H1 (cell line): ENCODE results near the gene LYSET. TPM values are rescaled to one million over a fixed set of nuclear protein-coding genes. Genes with fewer than 3 reads are reported as not detected.

Experiments used
- CTCF ChIA-PET: fragments of 300-600 bp; sonication (Branson Sonifier 250); formaldehyde crosslinking; loops from one replicate; lab custom pipeline; 2021; ENCODE audit not compliant: partially characterized antibody; lab: Charles Lee
- POLR2A ChIA-PET: fragments of 300-600 bp; sonication (Branson Sonifier 250); formaldehyde crosslinking; loops from one replicate; lab custom pipeline; 2021; ENCODE audit warnings: inconsistent platforms; ENCODE audit not compliant: partially characterized antibody; lab: Charles Lee
- DNase-seq, 2 experiments: peaks; one replicate each; pipeline versions ENCODE4 v3.0.0 to v3.0.0-alpha.2; 2010 to 2022; ENCODE audit warnings: low spot score in 2 of 2, low read depth in 1 of 2, mixed read lengths in 1 of 2
- FAIRE-seq: peaks from 2 replicates; lab custom pipeline; 2011; peaks lifted over from hg19 to GRCh38; lab: Jason Lieb, UNC
- H2AFZ ChIP-seq: 2 replicates; pipeline ENCODE4 v1.8.1; 2012; ENCODE audit warnings: low read length, inconsistent platforms
- H2AK5ac ChIP-seq: 2 replicates; pipeline ENCODE4 v1.6.1; 2013; ENCODE audit warnings: low read depth, low read length
- H2BK120ac ChIP-seq: replicated peaks from 2 replicates; pipeline ENCODE3; 2013; ENCODE audit warnings: low read depth, low read length, inconsistent platforms
- H2BK12ac ChIP-seq: 2 replicates; pipeline ENCODE4 v1.6.1; 2013; ENCODE audit warnings: low read depth, low read length
- H2BK15ac ChIP-seq: 2 replicates; pipeline ENCODE4 v1.6.1; 2013; ENCODE audit warnings: low read length
- H2BK20ac ChIP-seq: 2 replicates; pipeline ENCODE4 v1.6.1; 2013; ENCODE audit warnings: low read length
- H2BK5ac ChIP-seq: 2 replicates; pipeline ENCODE4 v1.6.1; 2013; ENCODE audit warnings: low read depth, low read length
- H3K14ac ChIP-seq: 2 replicates; pipeline ENCODE4 v1.6.1; 2013; ENCODE audit warnings: inconsistent platforms; ENCODE audit not compliant: insufficient read length
- H3K18ac ChIP-seq: 2 replicates; pipeline ENCODE4 v1.6.1; 2013; ENCODE audit warnings: low read length; ENCODE audit errors: extremely low read depth
- H3K23ac ChIP-seq: 2 replicates; pipeline ENCODE4 v1.6.1; 2013; ENCODE audit warnings: inconsistent platforms; ENCODE audit not compliant: insufficient read length
- H3K23me2 ChIP-seq: 2 replicates; pipeline ENCODE4 v1.6.1; 2013; ENCODE audit warnings: low read depth, low read length
- H3K27ac ChIP-seq: 2 replicates; pipeline ENCODE4 v1.6.1; 2011; ENCODE audit warnings: low read depth, low read length, inconsistent platforms
- H3K27me3 ChIP-seq, 4 experiments: replicated peaks in 1 of 4; 1 replicate in 1 of 4; 2 replicates in 3 of 4; pipeline versions ENCODE4 v1.6.1 to v1.8.1; 2011 to 2013; ENCODE audit warnings: low read length in 3 of 4, mild to moderate bottlenecking in 3 of 4, inconsistent platforms in 2 of 4, mixed read lengths in 2 of 4, moderate library complexity in 1 of 4; ENCODE audit not compliant: control insufficient read depth in 3 of 4, insufficient read depth in 3 of 4; ENCODE audit errors: extremely low read depth in 1 of 4
- H3K36me3 ChIP-seq, 4 experiments: 2 replicates each; pipeline versions ENCODE4 v1.6.1 to v1.8.1; 2011 to 2013; ENCODE audit warnings: mild to moderate bottlenecking in 4 of 4, low read length in 3 of 4, moderate library complexity in 2 of 4, control low read depth in 1 of 4, inconsistent platforms in 1 of 4; ENCODE audit not compliant: insufficient read depth in 4 of 4, control insufficient read depth in 2 of 4
- H3K4ac ChIP-seq: replicated peaks from 2 replicates; pipeline ENCODE3; 2013; ENCODE audit warnings: low read length, low read depth, mixed read lengths, inconsistent platforms; ENCODE audit not compliant: insufficient read length
- H3K4me1 ChIP-seq, 4 experiments: replicated peaks in 1 of 4; 1 replicate in 1 of 4; 2 replicates in 3 of 4; pipeline versions ENCODE4 v1.6.1 to v1.8.1; 2011 to 2013; ENCODE audit warnings: low read length in 3 of 4, inconsistent platforms in 2 of 4, mixed read lengths in 1 of 4; ENCODE audit not compliant: insufficient read depth in 4 of 4, control insufficient read depth in 3 of 4
- H3K4me2 ChIP-seq, 2 experiments: 2 replicates each; pipeline versions ENCODE4 v1.6.1 to v1.8.1; 2011 to 2013; ENCODE audit warnings: low read depth in 2 of 2, low read length in 2 of 2, control low read depth in 1 of 2, inconsistent platforms in 1 of 2, mild to moderate bottlenecking in 1 of 2; ENCODE audit not compliant: insufficient read depth in 1 of 2
- H3K4me3 ChIP-seq, 4 experiments: fragments of 200-600, 300-600 bp in 1 of 4; sonication (generic), shearing (Covaris generic), sonication (Bioruptor Twin) in 1 of 4; 2 replicates each; pipeline versions ENCODE4 v1.5.1 to v1.8.1; 2011 to 2016; ENCODE audit warnings: low read length in 4 of 4, low read depth in 3 of 4, control low read depth in 2 of 4, inconsistent platforms in 2 of 4, mild to moderate bottlenecking in 2 of 4, mixed read lengths in 1 of 4, moderate library complexity in 1 of 4; ENCODE audit not compliant: insufficient read depth in 2 of 4; ENCODE audit errors: extremely low read depth in 1 of 4
- H3K56ac ChIP-seq: replicated peaks from 2 replicates; pipeline ENCODE3; 2013; ENCODE audit warnings: low read depth, mild to moderate bottlenecking, mixed read lengths, low read length, inconsistent platforms; ENCODE audit not compliant: insufficient read length
- H3K79me1 ChIP-seq: 2 replicates; pipeline ENCODE4 v1.6.1; 2013; ENCODE audit warnings: low read depth, low read length, control low read depth
- H3K79me2 ChIP-seq, 2 experiments: 2 replicates each; pipeline versions ENCODE4 v1.6.1 to v1.8.1; 2012 to 2013; ENCODE audit warnings: low read length in 2 of 2, mild to moderate bottlenecking in 2 of 2, inconsistent platforms in 1 of 2; ENCODE audit not compliant: insufficient read depth in 2 of 2, control insufficient read depth in 1 of 2
- H3K9ac ChIP-seq, 4 experiments: replicated peaks in 1 of 4; 1 replicate in 1 of 4; 2 replicates in 3 of 4; pipeline versions ENCODE4 v1.6.1 to v1.8.1; 2011 to 2013; ENCODE audit warnings: low read depth in 3 of 4, low read length in 3 of 4, control low read depth in 2 of 4, mild to moderate bottlenecking in 2 of 4, moderate library complexity in 2 of 4, inconsistent platforms in 1 of 4; ENCODE audit errors: extremely low read depth in 1 of 4
- H3K9me3 ChIP-seq, 2 experiments: 2 replicates each; pipeline versions ENCODE4 v1.6.1 to v1.8.1; 2012 to 2013; ENCODE audit warnings: mild to moderate bottlenecking in 2 of 2, moderate library complexity in 2 of 2, control low read depth in 1 of 2, inconsistent platforms in 1 of 2, low read depth in 1 of 2, low read length in 1 of 2, mixed read lengths in 1 of 2; ENCODE audit not compliant: insufficient read depth in 2 of 2
- H4K20me1 ChIP-seq, 2 experiments: replicated peaks in 1 of 2; 2 replicates each; pipeline versions ENCODE3 to v1.8.1; 2011 to 2013; ENCODE audit warnings: inconsistent platforms in 2 of 2, low read length in 2 of 2, mild to moderate bottlenecking in 1 of 2; ENCODE audit not compliant: insufficient read depth in 2 of 2, control insufficient read depth in 1 of 2
- H4K5ac ChIP-seq: 2 replicates; pipeline ENCODE4 v1.6.1; 2013; ENCODE audit warnings: low read length, low read depth, mixed read lengths, inconsistent platforms; ENCODE audit not compliant: insufficient read length
- H4K8ac ChIP-seq: 2 replicates; pipeline ENCODE4 v1.8.0; 2013; ENCODE audit warnings: mild to moderate bottlenecking, moderate library complexity, low read length, inconsistent platforms; ENCODE audit not compliant: insufficient read depth; ENCODE audit errors: extremely low read depth
- H4K91ac ChIP-seq: replicated peaks from 2 replicates; pipeline ENCODE3; 2013; ENCODE audit warnings: low read length, mixed read lengths, inconsistent platforms; ENCODE audit not compliant: insufficient read length
- CHD1 ChIP-seq: IDR thresholded peaks from 2 replicates; pipeline ENCODE4 v1.6.1; 2012; ENCODE audit warnings: low read depth, low read length, improper control_type of control experiment
- GTF2F1 ChIP-seq: IDR thresholded peaks from 2 replicates; pipeline ENCODE4 v1.6.1; 2012; ENCODE audit warnings: low read depth, low read length, improper control_type of control experiment, borderline replicate concordance
- HDAC2 ChIP-seq, 2 experiments: fragments of 300-600 bp in 1 of 2; sonication (generic) in 1 of 2; IDR thresholded peaks; 2 replicates each; pipeline ENCODE4 v1.6.1; 2011 to 2012; ENCODE audit warnings: low read depth in 2 of 2, low read length in 2 of 2, mild to moderate bottlenecking in 2 of 2, moderate library complexity in 2 of 2, borderline replicate concordance in 1 of 2, inconsistent platforms in 1 of 2
- KDM1A ChIP-seq: fragments of 200-600, 300-600 bp; sonication (generic); IDR thresholded peaks from 2 replicates; pipeline ENCODE4 v1.7.1; 2016; ENCODE audit warnings: mild to moderate bottlenecking, low read length, borderline replicate concordance
- POU5F1 ChIP-seq: IDR thresholded peaks from 2 replicates; pipeline ENCODE4 v1.6.1; 2011; ENCODE audit warnings: low read depth, mild to moderate bottlenecking, low read length, moderate library complexity
- WGBS, 2 experiments: shearing (Covaris generic) in 1 of 2; methylation state at CpG; one replicate each; pipeline versions ENCODE4 v1.1.6 to v1.1.7; 2013 to 2015; ENCODE audit warnings: low lambda C conversion rate in 2 of 2, mixed read lengths in 2 of 2, inconsistent platforms in 1 of 2, low coverage in 1 of 2, missing lambda C conversion rate in 1 of 2; ENCODE audit not compliant: insufficient replicate concordance in 2 of 2, insufficient coverage in 1 of 2, insufficient read length in 1 of 2; ENCODE audit errors: extremely low coverage in 1 of 2, missing lambda C conversion rate in 1 of 2; 5-methylcytosine and 5-hydroxymethylcytosine counted together
- long read RNA-seq, 2 experiments: library from RNA in 1 of 2; library from capped mRNA in 1 of 2; stranded (forward); transcript quantifications; one replicate each; pipeline ENCODE4 v2.0.0, GENCODE V29; 2021; ENCODE audit warnings: inconsistent platforms in 1 of 2
- polyA minus RNA-seq, 3 experiments: library from RNA; depleted of rRNA, polyadenylated mRNA; stranded (reverse); fragments of >200 nt; gene quantifications; 1 replicate in 2 of 3; 2 replicates in 1 of 3; pipeline ENCODE4 v1.2.3, GENCODE V29; 2011
- polyA plus RNA-seq, 7 experiments: library from polyadenylated mRNA; depleted of rRNA in 3 of 7; stranded (reverse) in 5 of 7; unstranded in 2 of 7; fragments of >200 nt in 5 of 7; fragments of 200-250 nt in 2 of 7; gene quantifications; 1 replicate in 5 of 7; 2 replicates in 1 of 7; 4 replicates in 1 of 7; pipeline versions ENCODE4 v1.2.1 to v1.2.3, GENCODE V29; 2011 to 2013; ENCODE audit warnings: missing spikeins in 2 of 7, mixed read lengths in 2 of 7
- total RNA-seq: library from RNA; stranded (reverse); fragmentation: NEBNext Ultra II Directional; extraction: Animal tissue kit (Norgen Biotek cat#: 25700); gene quantifications from 2 replicates; pipeline ENCODE4 v1.2.1, GENCODE V29; 2021

The LYSET gene, protein sequence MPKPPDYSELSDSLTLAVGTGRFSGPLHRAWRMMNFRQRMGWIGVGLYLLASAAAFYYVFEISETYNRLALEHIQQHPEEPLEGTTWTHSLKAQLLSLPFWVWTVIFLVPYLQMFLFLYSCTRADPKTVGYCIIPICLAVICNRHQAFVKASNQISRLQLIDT
- 26.9 and 27.5 TPM in 2 replicates for total RNA-seq
- 13.2 and 26.2 TPM in 2 replicates for polyA plus RNA-seq (2011; rRNA removed)
- polyA plus RNA-seq (2011; cell fraction: cytosol; rRNA removed) = 19.5 TPM
- polyA plus RNA-seq (2011; cell fraction: nucleus; rRNA removed) = 9.9 TPM
- 21.0 to 33.5 TPM (median 22.5 TPM) in 4 replicates for polyA plus RNA-seq (2012, experiment 1 of 2)
- 11.7 TPM for polyA plus RNA-seq (2012, experiment 2 of 2)
- 23.3 TPM for polyA plus RNA-seq (2013, experiment 1 of 2)
- polyA plus RNA-seq (2013, experiment 2 of 2) = 25.3 TPM
- 12.1 and 20.6 TPM in 2 replicates for polyA minus RNA-seq (2011; rRNA and poly(A)+ RNA removed)
- 3.7 TPM for polyA minus RNA-seq (2011; cell fraction: cytosol; rRNA and poly(A)+ RNA removed)
- polyA minus RNA-seq (2011; cell fraction: nucleus; rRNA and poly(A)+ RNA removed) = 12.9 TPM
- long read RNA-seq, experiment 1, transcript TMEM251-201 (2 exons, 909 nt) = minor isoform, 9 of 35 reads
- long read RNA-seq, experiment 1, transcript TMEM251-202 (2 exons, 1,303 nt) = major isoform, 19 of 35 reads
- long read RNA-seq, experiment 1, partial matches to known transcripts = 6 of 35 reads
- long read RNA-seq, experiment 1, other reads (novel, unspliced or antisense) = 1 of 35 reads
- long read RNA-seq, experiment 2, transcript TMEM251-201 (2 exons, 909 nt) = major isoform, 38 of 45 reads
- long read RNA-seq, experiment 2, partial matches to known transcripts = 5 of 45 reads
- long read RNA-seq, experiment 2, other reads (novel, unspliced or antisense) = 2 of 45 reads

DNA sequence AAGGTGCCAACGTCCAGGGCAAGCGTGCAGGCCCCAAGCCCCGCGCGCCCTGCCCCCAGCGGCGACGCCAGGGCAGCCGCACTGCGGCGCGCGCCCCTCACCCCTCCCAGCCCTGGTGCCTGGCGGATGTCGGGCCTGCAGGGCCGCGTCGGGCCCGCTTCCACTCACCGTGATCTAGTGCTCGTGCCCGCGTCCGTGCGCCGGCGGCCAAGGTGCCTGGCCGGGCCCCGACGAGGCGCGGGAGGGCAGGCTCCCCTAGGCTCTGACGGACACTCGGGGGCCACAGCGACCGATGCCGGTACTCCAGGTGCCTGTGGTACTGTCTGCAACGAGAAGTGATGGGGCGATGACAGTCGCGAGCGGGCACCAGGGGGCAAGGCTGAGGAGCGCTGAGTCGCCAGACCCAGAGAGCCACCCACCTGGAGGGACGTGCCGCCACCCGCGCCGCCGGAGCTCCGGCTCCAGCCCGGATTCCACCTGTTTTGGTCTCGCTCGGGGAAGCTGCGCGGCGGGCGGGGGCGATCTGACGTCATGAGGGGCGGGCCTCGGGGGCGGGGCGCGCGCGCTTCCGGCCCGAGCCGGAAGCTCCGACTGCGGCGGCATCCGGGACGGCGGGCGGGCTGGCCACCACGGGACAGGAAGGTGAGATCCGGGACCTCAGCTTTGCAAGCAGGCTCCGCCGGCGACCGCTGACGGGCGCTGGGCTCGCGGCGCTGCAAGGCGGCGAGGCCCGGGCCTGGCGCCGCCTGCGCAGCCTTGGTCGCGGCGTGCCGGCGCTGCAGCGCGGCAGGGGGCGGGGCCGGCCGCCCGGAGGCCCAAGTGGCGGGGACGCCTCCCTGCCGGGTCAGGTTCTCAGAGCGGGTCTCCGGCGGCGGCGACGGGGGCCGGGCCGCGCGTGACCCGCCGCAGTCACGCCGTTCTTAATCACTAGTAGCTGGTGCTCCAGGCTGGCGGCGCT, at the start of gene LYSET, which contains the start of gene MOAP1:
Gene LYSET, plus strand, starts transcription at position 927 of the 958 bp plus-strand sequence. CDS start 89 bp downstream, outside the sequence.
Gene MOAP1, minus strand, starts transcription at position 507 of the 958 bp plus-strand sequence. CDS start 655 bp downstream, outside the sequence.
- Histone ChIP-seq H3K14ac (no peak within 1 kb of the TSS), H3K4me3 (peak within 1 kb of the TSS; percentile 87 to 95 (median 94)), H3K36me3 (peaks cover 0 to 17% (median 0%) of the 10 kb centered on the region in 4 experiments; a peak in 3 of 8 replicates), H2AK5ac (no peak within 1 kb of the TSS), H3K9me3 (no peaks in the 10 kb centered on the region), H2BK120ac (no peak within 1 kb of the TSS), H3K27me3 (no peaks in the 10 kb centered on the region), H3K79me1 (peaks cover 5% of the 10 kb centered on the region), H3K4ac (peak within 1 kb of the TSS; percentile 9), H3K18ac (no peak within 1 kb of the TSS), H3K79me2 (peaks cover 4 to 23% of the 10 kb centered on the region in 2 experiments; a peak in 3 of 4 replicates), H3K23me2 (peaks cover 2% of the 10 kb centered on the region; the same call in 1 of the 2 replicates), H3K4me1 (peaks cover 0 to 5% (median 2%) of the 10 kb centered on the region in 4 experiments; a peak in 3 of 7 replicates), H4K8ac (peak within 1 kb of the TSS; percentile 88), H2BK15ac (no peak within 1 kb of the TSS), H2BK20ac (no peak within 1 kb of the TSS), H4K5ac (peak within 1 kb of the TSS; percentile 70), H3K4me2 (peak within 1 kb of the TSS; percentile 75 to 81), H3K56ac (peak within 1 kb of the TSS; percentile 94), H2BK12ac (0 out of 2 replicates have a peak within 1 kb of the TSS, but pooled peaks have one; percentile 42), H2AFZ (peak within 1 kb of the TSS; percentile 93), H3K27ac (peak within 1 kb of the TSS; percentile 84; the same call in 1 of the 2 replicates), H2BK5ac (peak within 1 kb of the TSS; percentile 92), H3K9ac (peak within 1 kb of the TSS; percentile 75 to 89 (median 84)), H4K20me1 (no peaks in the 10 kb centered on the region), H4K91ac (peak within 1 kb of the TSS; percentile 25), H3K23ac (no peak within 1 kb of the TSS)
- FAIRE-seq (no peak), DNase-seq (peak; percentile 71 to 87)
- WGBS, 2 experiments = 0% methylated on average over 56 of the region's 124 CpGs; no CpG with 5 or more reads in 1 of the 2 experiments
- ChIA-PET CTCF (interaction anchor here (0.7 to 2.2 kb wide), 6 partner anchors 9 to 71 kb away, joined by 3 to 19 read pairs (median 3); partner anchors contain the start of genes GON7 and UBR7), POLR2A (interaction anchor here (0.6 to 3.1 kb wide), 10 partner anchors 9 to 250 kb away, joined by 3 to 25 read pairs (median 3); partner anchors contain the start of genes GON7 and UBR7)
- TF ChIP-seq CHD1 (no peak), KDM1A (0 out of 2 replicates have a peak, but pooled peaks have one; percentile 24), POU5F1 (no peak), HDAC2 (IDR thresholded peaks at IDR 0.05; ENCODE audit: borderline replicate concordance in 1 of 2, low read depth in 2 of 2, low read length in 2 of 2) (no peak; a peak in 2 of 4 replicates), GTF2F1 (no peak)
